HG02798 (cell line): ENCODE results near the gene NXPH2.

Source experiments
- ATAC-seq: cut with Tn5 transposase; IDR thresholded peaks from one replicate; pipeline ENCODE4 v1.9.1; 2021; ENCODE audit warnings: mild to moderate bottlenecking; ENCODE audit not compliant: unreplicated experiment, poor library complexity

Gene NXPH2

DNA sequence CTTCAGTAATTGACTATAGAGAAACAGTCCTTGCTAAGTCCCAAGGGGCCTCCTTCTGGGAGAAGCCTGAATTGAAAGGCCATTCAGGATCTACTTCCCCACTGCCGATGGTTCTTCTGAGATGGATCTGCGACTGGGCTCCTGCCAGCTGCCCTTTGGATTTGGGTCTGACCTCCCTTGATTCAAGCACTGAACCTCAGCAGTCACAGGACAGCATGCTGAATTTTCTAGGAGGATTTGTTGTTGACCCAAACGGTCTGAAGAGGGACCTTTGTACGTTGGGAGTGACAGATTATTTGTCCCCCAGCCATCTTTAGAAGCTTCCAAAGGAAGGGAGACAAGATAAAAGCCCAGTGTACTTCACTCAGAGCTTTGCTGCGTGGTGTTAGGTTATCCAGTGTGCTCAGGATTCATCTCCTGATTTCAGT lies 67.1 kb downstream of the NXPH2 start:
- no peak for ATAC-seq

GRCh38 chr2:138712212-138712979 lies 67.8 kb downstream of the NXPH2 start:
- peak; percentile 92 for ATAC-seq

DNA sequence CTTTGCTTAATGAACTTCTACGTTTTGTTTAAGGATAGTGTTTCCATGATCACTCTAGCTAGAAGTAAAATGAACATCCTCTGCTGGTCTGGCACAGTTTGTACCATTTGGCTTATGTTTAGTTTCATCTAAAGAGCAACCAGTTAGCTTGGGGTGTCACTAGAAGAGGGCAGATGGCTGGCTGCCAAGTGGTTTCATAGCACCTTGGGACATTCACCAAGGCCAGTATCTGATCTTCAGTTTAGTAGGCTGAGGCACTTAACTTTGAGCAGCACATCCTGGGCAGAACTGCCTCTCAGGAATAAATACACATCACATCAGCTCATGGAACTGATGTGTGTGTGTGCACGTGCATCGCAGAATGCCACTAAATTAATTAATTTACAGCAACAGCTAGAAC lies 68.4 kb downstream of the NXPH2 start:
- peak; percentile 36 for ATAC-seq

- ATAC-seq = no peak
Measured at GRCh38 chr2:138708682-138709241, 71.4 kb downstream of the NXPH2 start.

- ATAC-seq = no peak
Measured at GRCh38 chr2:138707392-138708074, 72.7 kb downstream of the NXPH2 start.

GRCh38 chr2:138703242-138703641 lies 76.9 kb downstream of the NXPH2 start:
- no peak for ATAC-seq

DNA sequence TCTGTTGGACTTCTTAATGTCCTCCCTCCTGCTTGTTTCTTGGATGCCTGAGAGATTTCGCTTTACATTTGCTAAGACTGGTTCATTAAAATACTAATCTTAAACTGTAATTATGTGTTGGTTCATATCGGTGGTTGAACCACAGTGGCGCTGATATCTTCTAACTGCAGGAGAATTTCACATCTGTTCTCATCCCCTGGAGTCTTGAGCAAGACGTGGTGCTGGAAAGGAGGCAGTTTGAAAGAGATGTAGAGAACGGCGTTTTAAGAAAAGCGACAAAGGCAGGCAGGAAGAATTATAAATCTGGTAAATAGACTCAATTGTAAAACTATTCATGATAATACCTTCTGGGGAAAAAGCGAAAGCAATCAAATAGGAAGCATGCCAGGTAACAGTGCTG lies 79.5 kb downstream of the NXPH2 start:
- no peak for ATAC-seq

- no peak for ATAC-seq
Measured at GRCh38 chr2:138699421-138699820, 80.8 kb downstream of the NXPH2 start.

- no peak for ATAC-seq
Measured at GRCh38 chr2:138698428-138698827, 81.8 kb downstream of the NXPH2 start.

DNA sequence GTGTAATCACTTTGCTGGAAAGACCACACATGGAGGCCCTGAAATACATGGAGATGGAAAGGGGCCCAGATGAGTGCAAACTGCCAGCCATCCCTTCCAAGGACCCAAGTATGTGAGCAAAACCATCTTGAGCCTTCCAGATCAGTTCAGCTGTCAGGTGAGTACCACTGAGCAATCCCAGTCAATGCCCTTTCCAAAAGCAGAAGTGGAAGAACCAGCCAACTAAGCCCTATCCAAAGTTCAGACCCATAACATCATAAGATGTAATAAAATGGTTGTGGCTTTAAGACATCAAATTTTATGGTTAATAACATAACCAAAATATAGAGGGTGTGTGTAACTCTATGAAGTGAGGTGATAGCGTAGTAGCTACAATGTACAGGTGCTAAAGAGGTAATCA lies 88.5 kb downstream of the NXPH2 start:
- no peak for ATAC-seq

- ATAC-seq = no peak
Measured at GRCh38 chr2:138689705-138690104, 90.5 kb downstream of the NXPH2 start.

DNA sequence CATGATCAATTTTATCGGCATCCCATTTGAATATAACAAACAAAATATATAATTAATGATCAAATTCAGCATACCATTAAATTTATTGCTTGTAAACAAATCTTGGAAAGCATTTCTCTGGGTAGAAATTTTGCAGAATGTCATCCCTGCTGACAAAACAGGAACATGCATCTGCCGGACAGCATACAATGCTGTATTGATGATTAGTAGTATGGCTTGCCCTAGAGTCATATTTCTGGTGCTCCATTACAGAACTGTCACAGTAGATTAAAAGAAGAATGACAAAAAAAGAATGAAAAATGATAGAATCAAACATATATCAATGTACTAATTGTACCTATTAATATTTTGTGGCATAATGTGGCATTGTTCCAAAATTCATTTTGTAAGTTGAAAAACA lies 98.0 kb downstream of the NXPH2 start:
- ATAC-seq = no peak

- no peak for ATAC-seq
Measured at GRCh38 chr2:138677221-138677620, 103.0 kb downstream of the NXPH2 start.

- ATAC-seq = no peak
Measured at GRCh38 chr2:138676619-138677021, 103.6 kb downstream of the NXPH2 start.

DNA sequence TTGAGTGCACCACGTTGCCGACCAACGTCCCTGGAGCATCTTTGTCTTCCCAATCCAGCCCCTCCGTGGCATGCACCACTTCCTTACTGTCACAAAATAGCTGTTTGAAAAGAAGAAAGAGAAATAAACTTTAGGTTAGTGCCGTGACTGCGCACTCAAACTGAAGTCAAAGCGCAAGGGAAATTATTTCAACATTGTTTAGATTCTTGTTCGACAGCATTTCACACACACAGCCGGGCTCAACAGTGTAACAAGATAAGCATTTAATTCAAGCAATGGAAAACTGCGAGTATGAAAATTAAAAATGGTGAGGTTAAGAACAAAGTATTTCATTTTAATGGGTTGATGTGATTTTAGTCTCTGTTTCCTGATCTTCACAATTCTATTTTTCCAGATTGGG lies 108.6 kb downstream of the NXPH2 start:
- no peak for ATAC-seq

GRCh38 chr2:138670734-138671133 lies 109.5 kb downstream of the NXPH2 start:
- no peak for ATAC-seq

GRCh38 chr2:138665937-138666336 lies 114.3 kb downstream of the NXPH2 start:
- ATAC-seq = no peak

- ATAC-seq = no peak
Measured at GRCh38 chr2:138658187-138658894, 121.8 kb downstream of the NXPH2 start.

- no peak for ATAC-seq
Measured at GRCh38 chr2:138654146-138654545, 126.0 kb downstream of the NXPH2 start.

GRCh38 chr2:138652378-138652777 lies 127.8 kb downstream of the NXPH2 start:
- ATAC-seq = no peak

DNA sequence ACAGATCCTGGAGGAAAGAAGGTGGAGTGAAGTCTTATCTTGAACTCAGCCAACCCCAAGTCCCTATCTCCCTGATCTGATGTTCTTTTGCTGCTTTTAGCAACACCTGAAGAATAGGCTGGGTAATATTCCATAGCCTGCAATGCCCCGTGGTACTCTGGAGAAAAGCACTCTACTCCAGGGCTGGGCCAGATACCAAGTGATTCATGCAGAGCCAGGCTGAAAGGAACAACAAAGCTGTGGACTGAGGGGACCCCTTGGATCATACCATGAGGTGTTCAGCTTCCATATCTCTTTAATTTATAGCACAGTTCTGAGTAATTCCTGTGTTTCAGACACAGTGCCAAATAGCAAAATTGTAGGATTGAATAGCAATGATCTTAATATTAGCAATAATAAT lies 130.6 kb downstream of the NXPH2 start:
- no peak for ATAC-seq
